GM18520 (cell line): ENCODE measurements around the gene PAQR6.
"Not testable (repeated sequence)": the region's sequence is repeated elsewhere in the genome, so short reads cannot be mapped to it uniquely, and the experiment has no call there.

Source experiments
- ATAC-seq: cut with Tn5 transposase; IDR thresholded peaks from one replicate; pipeline ENCODE4 v1.9.1; 2021; ENCODE audit not compliant: unreplicated experiment

PAQR6 gene

GRCh38 chr1:156232201-156232894 lies 15.5 kb downstream of the PAQR6 start:
- no peak for ATAC-seq

GRCh38 chr1:156230473-156230837 lies 17.4 kb downstream of the PAQR6 start:
- ATAC-seq: no peak

GRCh38 chr1:156229809-156230472 lies 17.9 kb downstream of the PAQR6 start:
- ATAC-seq: no peak

- no peak for ATAC-seq
Measured at GRCh38 chr1:156228501-156228900, 19.4 kb downstream of the PAQR6 start.

DNA sequence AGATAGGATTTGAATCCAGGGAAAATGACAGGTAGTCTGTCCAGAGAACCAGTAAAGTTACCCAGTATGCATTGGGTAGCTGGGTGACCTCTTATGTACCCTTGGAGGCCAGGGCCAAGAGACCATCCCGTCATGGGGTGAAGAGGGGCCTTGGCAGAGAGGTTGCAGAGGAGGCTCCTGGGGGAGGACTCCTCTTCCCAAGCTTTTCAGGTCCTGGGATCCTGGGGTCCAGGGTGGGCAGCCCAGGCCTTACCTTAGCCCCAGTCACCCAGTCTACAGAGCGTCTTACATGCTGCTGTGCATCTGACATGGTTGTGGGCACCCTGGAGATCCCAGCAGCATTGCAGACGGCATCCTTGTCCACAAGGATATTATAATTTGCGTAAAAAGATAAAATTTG lies 21.1 kb downstream of the PAQR6 start:
- ATAC-seq: no peak

- peak; percentile 47 for ATAC-seq
Measured at GRCh38 chr1:156226116-156226538, 21.7 kb downstream of the PAQR6 start.

- no peak for ATAC-seq
Measured at GRCh38 chr1:156225677-156226014, 22.2 kb downstream of the PAQR6 start.

DNA sequence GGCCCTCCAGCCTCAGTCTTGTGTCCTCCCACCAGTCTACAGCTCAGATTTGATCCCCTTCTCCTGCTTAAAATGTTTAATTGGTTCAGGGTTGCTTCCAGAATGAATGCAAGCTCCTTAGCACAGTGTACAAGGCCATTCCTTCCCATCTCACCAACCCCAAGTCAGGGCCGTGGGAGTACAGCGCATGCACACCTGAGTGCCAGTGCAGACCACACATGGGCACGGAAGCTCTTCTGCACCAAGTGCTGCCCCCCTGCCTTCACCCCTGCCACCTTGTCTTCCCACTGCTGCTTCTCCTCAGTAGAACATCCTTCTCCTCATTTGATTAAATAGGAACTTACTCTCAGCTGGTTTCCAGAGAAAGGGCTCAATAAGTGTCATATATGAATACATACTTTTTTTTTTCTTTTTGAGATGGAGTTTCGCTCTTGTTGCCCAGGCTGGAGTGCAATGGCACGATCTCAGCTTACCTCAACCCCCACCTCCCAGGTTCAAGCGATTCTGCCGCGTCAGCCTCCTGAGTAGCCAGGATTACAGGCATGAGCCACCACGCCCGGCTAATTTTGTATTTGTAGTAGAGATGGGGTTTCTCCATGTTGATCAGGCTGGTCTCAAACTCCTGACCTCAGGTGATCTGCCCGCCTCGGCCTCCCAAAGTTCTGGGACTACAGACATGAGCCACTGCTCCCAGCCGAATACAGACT lies 25.7 kb downstream of the PAQR6 start:
- ATAC-seq: no peak

GRCh38 chr1:156220226-156220625 lies 27.6 kb downstream of the PAQR6 start:
- no peak for ATAC-seq

- no peak for ATAC-seq
Measured at GRCh38 chr1:156217871-156218270, 30.0 kb downstream of the PAQR6 start.

- not testable (repeated sequence) for ATAC-seq
Measured at GRCh38 chr1:156216361-156217086, 31.3 kb downstream of the PAQR6 start.

GRCh38 chr1:156214024-156214748 lies 33.7 kb downstream of the PAQR6 start:
- ATAC-seq: no peak

DNA sequence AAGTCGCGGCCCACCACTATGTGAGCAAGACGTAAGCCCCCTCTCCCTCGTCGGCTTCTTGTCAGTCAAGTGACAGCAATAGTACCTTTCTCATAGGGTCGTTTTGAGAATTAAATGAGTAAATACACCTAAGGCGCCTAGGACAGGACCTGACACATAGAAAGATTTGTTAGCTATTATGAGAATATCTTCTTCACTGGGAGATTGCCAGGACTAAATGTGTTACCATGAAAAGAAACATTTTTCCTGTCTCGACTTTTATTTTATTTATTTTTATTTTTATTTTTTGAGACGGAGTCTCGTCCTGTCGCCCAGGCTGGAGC lies 34.3 kb downstream of the PAQR6 start:
- no peak for ATAC-seq

DNA sequence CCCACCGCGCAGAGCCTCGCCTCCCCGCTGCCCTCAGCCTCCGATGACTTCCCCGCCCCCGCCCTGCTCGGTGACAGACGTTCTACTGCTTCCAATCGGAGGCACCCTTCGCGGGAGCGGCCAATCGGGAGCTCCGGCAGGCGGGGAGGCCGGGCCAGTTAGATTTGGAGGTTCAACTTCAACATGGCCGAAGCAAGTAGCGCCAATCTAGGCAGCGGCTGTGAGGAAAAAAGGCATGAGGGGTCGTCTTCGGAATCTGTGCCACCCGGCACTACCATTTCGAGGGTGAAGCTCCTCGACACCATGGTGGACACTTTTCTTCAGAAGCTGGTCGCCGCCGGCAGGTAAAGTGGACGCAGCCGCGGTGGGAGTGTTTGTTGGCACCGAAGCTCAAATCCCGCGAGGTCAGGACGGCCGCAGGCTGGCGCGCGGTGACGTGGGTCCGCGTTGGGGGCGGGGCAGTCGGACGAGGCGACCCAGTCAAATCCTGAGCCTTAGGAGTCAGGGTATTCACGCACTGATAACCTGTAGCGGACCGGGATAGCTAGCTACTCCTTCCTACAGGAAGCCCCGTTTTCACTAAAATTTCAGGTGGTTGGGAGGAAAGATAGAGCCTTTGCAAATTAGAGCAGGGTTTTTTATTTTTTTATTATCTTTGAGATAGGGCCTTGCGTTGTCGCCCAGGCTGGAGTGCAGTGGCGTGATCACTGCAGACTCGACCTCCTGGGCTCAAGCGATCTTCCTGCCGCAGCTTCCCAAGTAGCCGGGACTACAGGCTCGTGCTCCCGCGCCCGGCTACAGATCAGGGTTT lies 34.8 kb downstream of the PAQR6 start, which contains the start of gene PMF1:
Gene PMF1 (plus strand): TSS at position 175 of the 811 bp plus-strand sequence. CDS start 9 bp downstream, at position 184.
- ATAC-seq: peak; percentile 85

- no peak for ATAC-seq
Measured at GRCh38 chr1:156212130-156212529, 35.7 kb downstream of the PAQR6 start.

- ATAC-seq: no peak
Measured at GRCh38 chr1:156211243-156211642, 36.6 kb downstream of the PAQR6 start.

- ATAC-seq: no peak
Measured at GRCh38 chr1:156204686-156205085, 43.2 kb downstream of the PAQR6 start.

- ATAC-seq: no peak
Measured at GRCh38 chr1:156203331-156203730, 44.5 kb downstream of the PAQR6 start.

- ATAC-seq: no peak
Measured at GRCh38 chr1:156200044-156200443, 47.8 kb downstream of the PAQR6 start.

GRCh38 chr1:156198831-156199349 lies 49.0 kb downstream of the PAQR6 start:
- peak; percentile 41 for ATAC-seq
